Spleen (tissue), 11 donors: Measurements from ENCODE around the gene FXYD6. TPM values are rescaled to one million over a fixed set of nuclear protein-coding genes. Genes with fewer than 3 reads are reported as not detected.

ENCODE experiments used
- DNase-seq: peaks from one replicate; pipeline ENCODE4 v3.0.0-alpha.2; 2020
- H3K27ac ChIP-seq, 8 donors: fragments of 200-600 bp; sonication (generic) in 7 of 8; 1 replicate in 4 of 8; 2 replicates in 4 of 8; pipeline versions ENCODE4 v1.5.0 to v1.8.0; 2016 to 2021; ENCODE audit warnings: inconsistent platforms in 4 of 8, mild to moderate bottlenecking in 4 of 8, moderate library complexity in 1 of 8
- H3K27me3 ChIP-seq, 7 donors: fragments of 200-600 bp; sonication (generic) in 6 of 7; replicated peaks in 1 of 7; 1 replicate in 4 of 7; 2 replicates in 3 of 7; pipeline versions ENCODE4 v1.5.0 to v1.8.0; 2016 to 2021; ENCODE audit warnings: inconsistent platforms in 3 of 7, mild to moderate bottlenecking in 1 of 7
- H3K36me3 ChIP-seq, 6 donors: fragments of 200-600 bp; sonication (generic) in 5 of 6; 1 replicate in 4 of 6; 2 replicates in 2 of 6; pipeline versions ENCODE4 v1.5.0 to v1.8.0; 2016 to 2021; ENCODE audit warnings: inconsistent platforms in 2 of 6
- H3K4me1 ChIP-seq, 6 donors: fragments of 200-600 bp; sonication (generic) in 5 of 6; 1 replicate in 3 of 6; 2 replicates in 3 of 6; pipeline versions ENCODE4 v1.5.0 to v1.8.0; 2016 to 2021; ENCODE audit warnings: inconsistent platforms in 3 of 6
- H3K4me3 ChIP-seq, 8 donors: fragments of 200-600 bp; sonication (generic) in 7 of 8; 1 replicate in 4 of 8; 2 replicates in 4 of 8; pipeline versions ENCODE4 v1.5.0 to v1.8.0; 2016 to 2021; ENCODE audit warnings: inconsistent platforms in 4 of 8, mild to moderate bottlenecking in 4 of 8, moderate library complexity in 2 of 8
- H3K9me3 ChIP-seq, 8 donors: fragments of 200-600 bp; sonication (generic) in 7 of 8; 1 replicate in 4 of 8; 2 replicates in 4 of 8; pipeline versions ENCODE4 v1.5.0 to v1.8.0; 2016 to 2021; ENCODE audit warnings: inconsistent platforms in 4 of 8
- CTCF ChIP-seq, 11 experiments: fragments of 200-600 bp in 7 of 11; fragments of 450-650 bp in 4 of 11; sonication (generic) in 4 of 11; IDR thresholded peaks in 8 of 11; conservative IDR thresholded peaks in 3 of 11; 1 replicate in 7 of 11; 2 replicates in 4 of 11; pipeline versions ENCODE4 v1.4.0 to v1.8.0; 2016 to 2021; ENCODE audit warnings: antibody characterized with exemption in 11 of 11, inconsistent platforms in 4 of 11, mild to moderate bottlenecking in 1 of 11
- POLR2A ChIP-seq, 3 donors: fragments of 450-650 bp; IDR thresholded peaks; one replicate each; pipeline ENCODE4 v1.5.1; 2017; ENCODE audit warnings: antibody characterized with exemption in 3 of 3, mild to moderate bottlenecking in 1 of 3
- POLR2AphosphoS5 ChIP-seq, 3 donors: sonication (generic); formaldehyde crosslinking; IDR thresholded peaks; one replicate each; pipeline ENCODE4 v1.5.1; 2017; ENCODE audit warnings: antibody characterized with exemption in 3 of 3
- WGBS, 5 donors: extraction: QIAGEN DNeasy Blood & Tissue Kit in 3 of 5; methylation state at CpG; one replicate each; pipeline versions ENCODE4 v1.1.5 to v1.1.7; 2013 to 2018; 5-methylcytosine and 5-hydroxymethylcytosine counted together
- intact Hi-C: fragments of 100-400 bp; cut with DNase I; formaldehyde crosslinking; loops from one replicate; pipeline ENCODE4 v1.15.0; 2023; ENCODE audit warnings: low total_unique reads
- polyA plus RNA-seq, 3 donors: library from polyadenylated mRNA; stranded (reverse); fragments of 200-250 nt; gene quantifications; one replicate each; pipeline ENCODE4 v1.2.1, GENCODE V29; 2013
- total RNA-seq, 7 donors: library from RNA; depleted of rRNA in 3 of 7; stranded (reverse); fragments of >200 nt in 3 of 7; fragmentation: NEBNext Ultra II Directional in 4 of 7; extraction: Animal tissue kit (Norgen Biotek cat#: 25700) in 4 of 7; gene quantifications; one replicate each; pipeline versions ENCODE4 v1.1.0 to v1.2.1, GENCODE V29; 2016 to 2021
- donor health status: healthy with polysubstance abuse.
- donor health status: DM: no; HTN: no; CAD: no; lungs with moderate emphysema.
- donor health status: DM: no; HTN: no; CAD: no.
- donor health status: Bipolar disorder and iron deficiency.
- donor health status: healthy.
- donor health status: DM: no; HTN: no; CAD: no.
- donor health status: DM: yes; HTN: yes; CAD: no.

Gene FXYD6
- total and polyA plus RNA-seq, 10 donors, result 40.8 to 230 (median 116) TPM

- H3K4me1 ChIP-seq, result no peaks in the 10 kb centered on the region
- no peak overlapping the region for H3K27ac ChIP-seq
- 96 to 99% (median 97%) methylated on average over 3 of the region's 3 CpGs for WGBS, 5 donors
- H3K9me3 ChIP-seq, result peaks cover 0 to 12% (median 0%) of the 10 kb centered on the region in 8 donors
- H3K27me3 ChIP-seq, result peaks cover 0 to 3% (median 0%) of the 10 kb centered on the region in 7 donors
- no peaks in the 10 kb centered on the region for H3K36me3 ChIP-seq
- intact Hi-C loops, result no loop called here
- no peak for TF ChIP-seq POLR2AphosphoS5 (IDR thresholded peaks at IDR 0.05)
- no peak for TF ChIP-seq CTCF (IDR thresholded peaks at IDR 0.05 in 8 of 11, conservative IDR thresholded peaks at IDR 0.05 in 3 of 11)
- no peak for TF ChIP-seq POLR2A (IDR thresholded peaks at IDR 0.05)
- no peak for DNase-seq
- no peak overlapping the region for H3K4me3 ChIP-seq
Measured at GRCh38 chr11:117892651-117893050, 16.2 kb upstream of the FXYD6 start.

- H3K27me3 ChIP-seq, result peaks cover 0 to 9% (median 0%) of the 10 kb centered on the region in 7 donors
- DNase-seq, result no peak
- H3K36me3 ChIP-seq, result no peaks in the 10 kb centered on the region
- no peak overlapping the region for H3K27ac ChIP-seq
- 35 to 95% (median 83%) methylated on average over 2 of the region's 2 CpGs for WGBS, 5 donors
- no peak overlapping the region for H3K4me3 ChIP-seq
- H3K4me1 ChIP-seq, result peaks cover 0 to 2% (median 0%) of the 10 kb centered on the region in 6 donors
- no peak for TF ChIP-seq POLR2AphosphoS5 (IDR thresholded peaks at IDR 0.05)
- peaks cover 0 to 12% (median 0%) of the 10 kb centered on the region in 8 donors for H3K9me3 ChIP-seq
- intact Hi-C loops, result no loop called here
Measured at GRCh38 chr11:117891362-117891761, 14.9 kb upstream of the FXYD6 start.

GRCh38 chr11:117888139-117888566, 11.7 kb upstream of the FXYD6 start:
- 84 to 94% (median 92%) methylated on average over 7 to 8 of the region's 8 CpGs for WGBS, 5 donors

GRCh38 chr11:117887431-117888138, 11.1 kb upstream of the FXYD6 start:
- Histone ChIP-seq H3K4me3 (no peak overlapping the region), H3K27ac (no peak overlapping the region), H3K4me1 (peaks cover 0 to 13% (median 3%) of the 10 kb centered on the region in 6 donors), H3K36me3 (no peaks in the 10 kb centered on the region), H3K9me3 (peaks cover 0 to 12% (median 0%) of the 10 kb centered on the region in 8 donors), H3K27me3 (peaks cover 0 to 9% (median 0%) of the 10 kb centered on the region in 7 donors)
- no peak for DNase-seq
- 73 to 83% (median 82%) methylated on average over 8 to 9 of the region's 9 CpGs for WGBS, 5 donors
- intact Hi-C loops, result no loop called here
- no peak for TF ChIP-seq POLR2AphosphoS5 (IDR thresholded peaks at IDR 0.05)
- no peak for TF ChIP-seq CTCF (IDR thresholded peaks at IDR 0.05 in 8 of 11, conservative IDR thresholded peaks at IDR 0.05 in 3 of 11)
- TF ChIP-seq POLR2A (IDR thresholded peaks at IDR 0.05), result no peak

More at GRCh38 chr11:117888139-117888566, 11.7 kb upstream of the FXYD6 start:
- Histone ChIP-seq H3K27me3 (peaks cover 0 to 9% (median 0%) of the 10 kb centered on the region in 7 donors), H3K4me1 (peaks cover 0 to 13% (median 3%) of the 10 kb centered on the region in 6 donors), H3K36me3 (no peaks in the 10 kb centered on the region), H3K9me3 (peaks cover 0 to 12% (median 0%) of the 10 kb centered on the region in 8 donors), H3K27ac (no peak overlapping the region), H3K4me3 (no peak overlapping the region)
- TF ChIP-seq CTCF (IDR thresholded peaks at IDR 0.05 in 8 of 11, conservative IDR thresholded peaks at IDR 0.05 in 3 of 11), result no peak
- no peak for TF ChIP-seq POLR2A (IDR thresholded peaks at IDR 0.05)
- no peak for TF ChIP-seq POLR2AphosphoS5 (IDR thresholded peaks at IDR 0.05)
- no peak for DNase-seq
- intact Hi-C loops, result no loop called here
